ENCODE results near the gene ACCS.

- TF ChIP-seq CTCF (IDR thresholded peaks at IDR 0.05) = no peak
- no peak for TF ChIP-seq POLR2A (IDR thresholded peaks at IDR 0.05)
These were observed 46.9 kb downstream of the ACCS start for GRCh38 chr11:44113018-44113417.

All from tibial nerve (tissue), 3 donors.